A673 (cell line): Measurements from ENCODE around the gene ZP2. TPM values are rescaled to one million over a fixed set of nuclear protein-coding genes. Genes with fewer than 3 reads are reported as not detected.

Source experiments
- BruUV-seq: library from RNA; stranded (reverse); fragments of 400-500 nt; replicated peaks from 2 replicates; lab custom pipeline; 2021; lab: Mats Ljungman, UMichigan
- CTCF ChIA-PET: fragments of 300-600 bp; sonication (Branson Sonifier 250); formaldehyde crosslinking; loops from one replicate; lab custom pipeline; 2022; ENCODE audit warnings: antibody characterized with exemption; lab: Charles Lee
- POLR2A ChIA-PET: fragments of 300-600 bp; sonication (Branson Sonifier 250); formaldehyde crosslinking; loops from one replicate; lab custom pipeline; 2022; ENCODE audit warnings: antibody characterized with exemption; ENCODE audit not compliant: low non-redundant PET; lab: Charles Lee
- DNase-seq: peaks from one replicate; pipeline ENCODE4 v3.0.0-alpha.2; 2015; ENCODE audit warnings: low spot score
- H3K27ac ChIP-seq: fragments of 200-600 bp; sonication (generic); 2 replicates; pipeline ENCODE4 v1.5.1; 2016; ENCODE audit warnings: mixed run types, low read depth, mild to moderate bottlenecking, mixed read lengths, antibody characterized with exemption, low read length; ENCODE audit not compliant: poor library complexity, severe bottlenecking
- H3K27me3 ChIP-seq: fragments of 200-600 bp; sonication (generic); replicated peaks from 2 replicates; pipeline ENCODE4 v1.6.1; 2017; ENCODE audit warnings: mixed run types, low read depth, mild to moderate bottlenecking, mixed read lengths, antibody characterized with exemption, low read length; ENCODE audit not compliant: insufficient read depth, poor library complexity
- H3K36me3 ChIP-seq: fragments of 200-600 bp; sonication (generic); 2 replicates; pipeline ENCODE4 v1.6.1; 2016; ENCODE audit warnings: mixed run types, mild to moderate bottlenecking, mixed read lengths, antibody characterized with exemption, low read length; ENCODE audit not compliant: insufficient read depth, poor library complexity, severe bottlenecking
- H3K4me1 ChIP-seq: fragments of 200-600 bp; sonication (generic); 2 replicates; pipeline ENCODE4 v1.6.1; 2017; ENCODE audit warnings: mixed run types, mild to moderate bottlenecking, mixed read lengths, antibody characterized with exemption, low read length; ENCODE audit not compliant: insufficient read depth, poor library complexity, severe bottlenecking
- H3K4me3 ChIP-seq: fragments of 200-600 bp; sonication (generic); 2 replicates; pipeline ENCODE4 v1.5.1; 2016; ENCODE audit warnings: low read depth, mixed run types, mild to moderate bottlenecking, mixed read lengths, low read length; ENCODE audit not compliant: poor library complexity, severe bottlenecking
- H3K9me3 ChIP-seq: fragments of 200-600 bp; sonication (generic); 2 replicates; pipeline ENCODE4 v1.6.1; 2016; ENCODE audit warnings: mixed run types, low read depth, mild to moderate bottlenecking, mixed read lengths, antibody characterized with exemption, low read length; ENCODE audit not compliant: poor library complexity, severe bottlenecking
- EZH2 ChIP-seq: fragments of 200-600 bp; sonication (generic); IDR thresholded peaks from 2 replicates; pipeline ENCODE4 v1.6.1; 2017; ENCODE audit warnings: borderline replicate concordance, low read depth, mild to moderate bottlenecking, mixed read lengths, antibody characterized with exemption, low read length; ENCODE audit not compliant: poor library complexity, severe bottlenecking
- intact Hi-C: fragments of 100-400 bp; cut with micrococcal nuclease; formaldehyde crosslinking; loops from one replicate; pipeline ENCODE4 v1.10.0; 2022; ENCODE audit not compliant: unreplicated experiment
- total RNA-seq: library from RNA; stranded (reverse); gene quantifications from 2 replicates; pipeline ENCODE4 v1.2.3, GENCODE V29; 2021
- TF ChIP-seq, protein P1 (sequence below): fragments of 300-800, 200-600 bp; sonication (generic); conservative IDR thresholded peaks from 2 replicates; pipeline ENCODE4 v1.5.1; 2017; ENCODE audit warnings: low read depth, mild to moderate bottlenecking, antibody characterized with exemption, low read length, moderate library complexity, mixed read lengths

The ZP2 gene
- total RNA-seq, 1 experiment from 2014 or later = not detected

DNA sequence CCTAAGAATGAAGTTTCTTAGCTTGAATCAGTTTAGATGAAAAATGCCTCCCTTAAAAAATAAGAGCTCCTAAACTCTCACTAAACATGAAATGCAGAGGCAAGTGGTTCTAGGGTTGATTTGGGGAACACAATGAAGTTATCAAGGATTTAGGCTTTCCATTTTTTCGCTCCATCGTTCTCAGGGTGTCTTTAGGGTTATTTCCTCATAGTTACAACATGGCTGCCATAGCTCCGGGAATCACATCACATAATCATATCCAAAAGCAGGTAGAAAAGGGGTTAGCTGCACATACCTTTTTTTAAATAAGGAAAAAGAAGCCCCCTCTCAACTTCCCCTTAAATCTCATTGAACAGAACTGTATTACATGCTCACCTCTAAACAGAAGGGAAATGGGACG lies 21.4 kb downstream of the ZP2 start:
- H3K9me3 ChIP-seq = no peaks in the 10 kb centered on the region
- ChIA-PET POLR2A (no interaction called here), CTCF (interaction anchor here (2.3 kb wide), 1 partner anchor 111 kb away, joined by 40 read pairs; no protein-coding TSS in a partner anchor)
- no peak overlapping the region for H3K27ac ChIP-seq
- no peak for DNase-seq
- H3K4me1 ChIP-seq = no peaks in the 10 kb centered on the region
- intact Hi-C loops = no loop called here
- TF ChIP-seq EZH2 = no peak
- TF ChIP-seq, protein P1, sequence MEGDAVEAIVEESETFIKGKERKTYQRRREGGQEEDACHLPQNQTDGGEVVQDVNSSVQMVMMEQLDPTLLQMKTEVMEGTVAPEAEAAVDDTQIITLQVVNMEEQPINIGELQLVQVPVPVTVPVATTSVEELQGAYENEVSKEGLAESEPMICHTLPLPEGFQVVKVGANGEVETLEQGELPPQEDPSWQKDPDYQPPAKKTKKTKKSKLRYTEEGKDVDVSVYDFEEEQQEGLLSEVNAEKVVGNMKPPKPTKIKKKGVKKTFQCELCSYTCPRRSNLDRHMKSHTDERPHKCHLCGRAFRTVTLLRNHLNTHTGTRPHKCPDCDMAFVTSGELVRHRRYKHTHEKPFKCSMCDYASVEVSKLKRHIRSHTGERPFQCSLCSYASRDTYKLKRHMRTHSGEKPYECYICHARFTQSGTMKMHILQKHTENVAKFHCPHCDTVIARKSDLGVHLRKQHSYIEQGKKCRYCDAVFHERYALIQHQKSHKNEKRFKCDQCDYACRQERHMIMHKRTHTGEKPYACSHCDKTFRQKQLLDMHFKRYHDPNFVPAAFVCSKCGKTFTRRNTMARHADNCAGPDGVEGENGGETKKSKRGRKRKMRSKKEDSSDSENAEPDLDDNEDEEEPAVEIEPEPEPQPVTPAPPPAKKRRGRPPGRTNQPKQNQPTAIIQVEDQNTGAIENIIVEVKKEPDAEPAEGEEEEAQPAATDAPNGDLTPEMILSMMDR = no peak
- H3K27me3 ChIP-seq = peaks cover 5% of the 10 kb centered on the region
- BruUV-seq = no TSS peak
- H3K4me3 ChIP-seq = no peak overlapping the region
- H3K36me3 ChIP-seq = no peaks in the 10 kb centered on the region

DNA sequence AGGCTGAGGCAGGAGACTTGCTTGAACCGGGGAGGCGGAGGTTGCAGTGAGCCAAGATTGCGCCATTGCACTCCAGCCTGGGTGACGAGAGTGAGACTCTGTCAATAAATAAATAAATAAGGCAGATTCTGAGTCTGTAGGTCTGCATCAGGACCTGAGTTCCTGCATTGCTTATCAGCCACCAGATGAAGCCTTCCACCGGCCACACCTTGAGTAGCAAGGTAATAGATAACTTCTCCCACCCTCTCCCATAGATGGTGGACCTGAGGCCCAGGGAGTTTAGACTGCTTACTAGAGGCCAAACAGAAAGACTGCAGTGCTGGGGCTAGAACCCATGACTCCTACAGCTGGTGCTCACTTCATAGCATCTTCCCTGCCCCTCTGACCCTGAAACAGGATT lies 22.1 kb downstream of the ZP2 start:
- TF ChIP-seq, protein P1 = no peak
- no peak for TF ChIP-seq EZH2
- no peak for DNase-seq
- CTCF ChIA-PET = interaction anchor here (0.6 to 2.3 kb wide), 4 partner anchors 32 to 636 kb away, joined by 4 to 40 read pairs (median 8); no protein-coding TSS in a partner anchor
- Histone ChIP-seq H3K9me3 (no peaks in the 10 kb centered on the region), H3K36me3 (no peaks in the 10 kb centered on the region), H3K4me1 (no peaks in the 10 kb centered on the region), H3K4me3 (no peak overlapping the region), H3K27ac (no peak overlapping the region), H3K27me3 (no peaks in the 10 kb centered on the region)
- BruUV-seq = no TSS peak
- intact Hi-C loops = loop anchor here (5.0 kb wide), 1 partner anchor 93 kb away; no protein-coding TSS in a partner anchor
- POLR2A ChIA-PET = no interaction called here

DNA sequence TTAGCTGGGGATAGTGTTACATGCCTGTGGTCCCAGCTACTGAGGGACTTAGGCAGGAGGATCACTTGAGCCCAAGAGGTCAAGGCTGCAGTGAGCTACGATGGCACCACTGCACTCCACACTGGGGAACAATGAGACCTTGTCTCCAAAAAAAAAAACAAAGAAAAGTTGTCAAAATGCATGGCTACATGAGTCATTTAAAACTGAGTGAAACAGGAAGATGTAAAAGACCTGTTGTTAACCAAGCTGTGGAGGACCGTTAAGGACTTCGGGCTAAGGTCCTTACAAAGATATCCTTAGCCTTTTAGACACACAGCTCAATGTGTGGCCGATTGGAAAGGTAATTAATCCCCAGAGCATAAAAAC lies 25.1 kb downstream of the ZP2 start:
- BruUV-seq = no TSS peak
- no peak for TF ChIP-seq EZH2
- TF ChIP-seq, protein P1 = no peak
- H3K36me3 ChIP-seq = no peaks in the 10 kb centered on the region
- no peak overlapping the region for H3K4me3 ChIP-seq
- POLR2A ChIA-PET = no interaction called here
- no peak overlapping the region for H3K27ac ChIP-seq
- H3K9me3 ChIP-seq = no peaks in the 10 kb centered on the region
- CTCF ChIA-PET = interaction anchor here (1.6 kb wide), 1 partner anchor 114 kb away, joined by 7 read pairs; no protein-coding TSS in a partner anchor
- no peaks in the 10 kb centered on the region for H3K27me3 ChIP-seq
- no peak for DNase-seq
- intact Hi-C loops = loop anchor here (5.0 kb wide), 1 partner anchor 96 kb away; no protein-coding TSS in a partner anchor
- H3K4me1 ChIP-seq = no peaks in the 10 kb centered on the region
